Gastroesophageal sphincter (tissue), 4 donors: ENCODE results near the gene GHRL. TPM values are rescaled to one million over a fixed set of nuclear protein-coding genes. Genes with fewer than 3 reads are reported as not detected.

Experiments used
- ATAC-seq: fragments of 150-250 bp; one replicate; pipeline ENCODE4 v1.9.1; 2016; ENCODE audit warnings: mild to moderate bottlenecking, moderate library complexity
- H3K27ac ChIP-seq, 4 donors: fragments of 200-600 bp; sonication (generic) in 3 of 4; 1 replicate in 3 of 4; 2 replicates in 1 of 4; pipeline ENCODE4 v1.5.1; 2016 to 2019
- H3K27me3 ChIP-seq: fragments of 200-600 bp; sonication (generic); one replicate; pipeline ENCODE4 v1.5.1; 2019
- H3K36me3 ChIP-seq, 2 donors: fragments of 200-600 bp; sonication (generic); one replicate each; pipeline ENCODE4 v1.5.1; 2019; ENCODE audit warnings: control low read depth in 1 of 2
- H3K4me1 ChIP-seq, 3 donors: fragments of 200-600 bp; sonication (generic); 1 replicate in 2 of 3; 2 replicates in 1 of 3; pipeline ENCODE4 v1.5.1; 2016 to 2019; ENCODE audit warnings: control low read depth in 2 of 3
- H3K4me3 ChIP-seq, 2 donors: fragments of 200-600 bp; sonication (generic); one replicate each; pipeline ENCODE4 v1.5.1; 2019; ENCODE audit warnings: mild to moderate bottlenecking in 1 of 2, moderate library complexity in 1 of 2
- H3K9me3 ChIP-seq, 3 donors: fragments of 200-600 bp; sonication (generic); one replicate each; pipeline ENCODE4 v1.5.1; 2017 to 2019; ENCODE audit warnings: control low read depth in 2 of 3
- EP300 ChIP-seq: sonication (generic); formaldehyde crosslinking; IDR thresholded peaks from one replicate; pipeline ENCODE4 v1.6.1; 2017; ENCODE audit warnings: antibody characterized with exemption, mild to moderate bottlenecking
- POLR2A ChIP-seq, 2 donors: fragments of 450-650 bp; IDR thresholded peaks; one replicate each; pipeline ENCODE4 v1.6.1; 2017; ENCODE audit warnings: antibody characterized with exemption in 2 of 2, mild to moderate bottlenecking in 2 of 2, moderate library complexity in 1 of 2
- POLR2AphosphoS5 ChIP-seq: sonication (generic); formaldehyde crosslinking; IDR thresholded peaks from one replicate; pipeline ENCODE4 v1.6.1; 2017; ENCODE audit warnings: antibody characterized with exemption
- WGBS, 2 donors: methylation state at CpG; one replicate each; pipeline ENCODE4 v1.1.5; 2018; ENCODE audit warnings: low coverage in 1 of 2; 5-methylcytosine and 5-hydroxymethylcytosine counted together
- small RNA-seq, 4 donors: library from RNA; depleted of rRNA; stranded (forward); fragments of <200 nt; gene quantifications; one replicate each; pipeline ENCODE3, GENCODE V24; 2016
- total RNA-seq, 4 donors: library from RNA; depleted of rRNA; stranded (reverse); fragments of >200 nt; gene quantifications; one replicate each; pipeline ENCODE4 v1.1.0, GENCODE V29; 2016
- TF ChIP-seq, protein P1 (sequence below), 4 experiments: fragments of 200-600 bp in 2 of 4; fragments of 450-650 bp in 2 of 4; sonication (generic) in 1 of 4; IDR thresholded peaks; one replicate each; pipeline ENCODE4 v1.5.1; 2017 to 2019; ENCODE audit warnings: antibody characterized with exemption in 4 of 4, mild to moderate bottlenecking in 2 of 4, moderate library complexity in 2 of 4

Gene GHRL
- total RNA-seq, 4 donors from 2014 or later = 0.47 to 3.2 TPM; not detected in 2

DNA sequence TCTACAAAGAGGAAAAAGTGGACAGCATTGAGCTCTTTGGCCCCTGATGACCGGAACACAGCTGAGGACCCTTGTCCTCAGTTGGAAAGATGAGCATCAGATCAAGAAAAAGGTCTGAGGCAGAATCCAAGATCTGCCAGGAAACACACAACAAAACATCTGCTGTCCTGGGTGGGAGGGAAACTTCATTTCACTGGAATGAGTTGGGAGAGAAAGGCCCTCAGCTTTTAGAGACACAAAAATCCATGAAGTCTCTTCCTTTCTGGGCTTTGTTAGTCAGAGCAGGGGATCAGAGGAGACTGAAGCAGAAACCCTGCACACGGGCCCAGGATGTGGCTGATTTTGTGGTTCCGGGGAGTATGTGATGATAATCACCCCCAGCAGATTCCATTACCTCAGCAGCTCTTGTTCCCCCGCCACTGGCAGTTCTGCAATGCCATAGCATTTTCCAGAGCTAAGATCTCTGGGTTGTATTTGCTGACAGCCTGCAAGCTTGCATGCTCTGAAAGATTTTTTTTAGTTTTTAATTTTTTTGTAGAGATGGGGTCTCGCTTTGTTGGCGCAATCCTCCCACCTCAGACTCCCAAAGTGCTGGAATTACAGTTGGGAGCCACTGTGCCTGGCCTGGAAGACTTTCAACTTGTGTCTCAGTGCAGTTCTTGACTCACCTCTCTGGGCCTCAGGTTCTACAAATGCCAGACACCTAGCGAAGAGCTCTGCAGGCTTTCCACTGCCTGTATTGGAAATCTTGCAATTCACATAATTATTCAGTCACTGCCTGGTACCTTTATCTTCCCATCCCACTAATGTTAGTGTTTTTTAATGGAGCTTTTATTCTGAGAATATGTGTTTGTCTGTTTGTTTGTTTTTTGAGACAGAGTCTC lies 50.3 kb downstream of the GHRL start:
- Histone ChIP-seq H3K27me3 (no peaks in the 10 kb centered on the region), H3K9me3 (peaks cover 0 to 16% (median 0%) of the 10 kb centered on the region in 3 donors), H3K4me1 (peaks cover 0 to 1% (median 0%) of the 10 kb centered on the region in 3 donors), H3K36me3 (peaks cover 0 to 29% of the 10 kb centered on the region in 2 donors), H3K27ac (no peak overlapping the region), H3K4me3 (no peak overlapping the region)
- ATAC-seq = no peak
- 74 to 78% methylated on average over 6 to 7 of the region's 7 CpGs for WGBS, 2 donors
- TF ChIP-seq EP300 = no peak
- no peak for TF ChIP-seq POLR2AphosphoS5
- TF ChIP-seq POLR2A (IDR thresholded peaks at IDR 0.05) = no peak

DNA sequence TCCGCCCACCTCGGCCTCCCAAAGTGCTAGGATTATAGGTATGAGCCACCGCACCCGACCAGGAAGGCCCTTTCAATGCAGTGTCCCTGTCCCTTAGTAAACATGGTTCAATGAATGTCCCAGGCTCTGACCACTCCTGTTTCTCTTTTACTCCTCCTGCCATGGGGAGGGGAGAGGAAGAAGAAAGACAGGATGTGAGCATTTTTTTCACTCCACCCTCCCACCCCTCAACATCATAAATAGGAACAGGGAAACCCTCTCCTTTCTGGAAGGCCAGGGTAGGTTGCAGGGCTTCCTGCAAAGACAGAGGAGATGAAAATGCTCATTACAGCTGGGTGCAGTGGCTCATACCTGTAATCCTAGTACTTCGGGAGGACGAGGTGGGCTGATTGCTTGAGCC lies 51.9 kb downstream of the GHRL start:
- no peak overlapping the region for H3K4me3 ChIP-seq
- TF ChIP-seq, protein P1, sequence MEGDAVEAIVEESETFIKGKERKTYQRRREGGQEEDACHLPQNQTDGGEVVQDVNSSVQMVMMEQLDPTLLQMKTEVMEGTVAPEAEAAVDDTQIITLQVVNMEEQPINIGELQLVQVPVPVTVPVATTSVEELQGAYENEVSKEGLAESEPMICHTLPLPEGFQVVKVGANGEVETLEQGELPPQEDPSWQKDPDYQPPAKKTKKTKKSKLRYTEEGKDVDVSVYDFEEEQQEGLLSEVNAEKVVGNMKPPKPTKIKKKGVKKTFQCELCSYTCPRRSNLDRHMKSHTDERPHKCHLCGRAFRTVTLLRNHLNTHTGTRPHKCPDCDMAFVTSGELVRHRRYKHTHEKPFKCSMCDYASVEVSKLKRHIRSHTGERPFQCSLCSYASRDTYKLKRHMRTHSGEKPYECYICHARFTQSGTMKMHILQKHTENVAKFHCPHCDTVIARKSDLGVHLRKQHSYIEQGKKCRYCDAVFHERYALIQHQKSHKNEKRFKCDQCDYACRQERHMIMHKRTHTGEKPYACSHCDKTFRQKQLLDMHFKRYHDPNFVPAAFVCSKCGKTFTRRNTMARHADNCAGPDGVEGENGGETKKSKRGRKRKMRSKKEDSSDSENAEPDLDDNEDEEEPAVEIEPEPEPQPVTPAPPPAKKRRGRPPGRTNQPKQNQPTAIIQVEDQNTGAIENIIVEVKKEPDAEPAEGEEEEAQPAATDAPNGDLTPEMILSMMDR (IDR thresholded peaks at IDR 0.05) = no peak
- no peak for TF ChIP-seq POLR2AphosphoS5
- TF ChIP-seq EP300 = no peak
- no peak for TF ChIP-seq POLR2A (IDR thresholded peaks at IDR 0.05)
- H3K9me3 ChIP-seq = peaks cover 0 to 15% (median 0%) of the 10 kb centered on the region in 3 donors
- no peak for ATAC-seq
- 67 to 100% methylated on average over 2 to 3 of the region's 6 CpGs for WGBS, 2 donors
- no peak overlapping the region for H3K27ac ChIP-seq
- H3K27me3 ChIP-seq = no peaks in the 10 kb centered on the region
- no peaks in the 10 kb centered on the region for H3K4me1 ChIP-seq
- peaks cover 0 to 44% of the 10 kb centered on the region in 2 donors for H3K36me3 ChIP-seq

DNA sequence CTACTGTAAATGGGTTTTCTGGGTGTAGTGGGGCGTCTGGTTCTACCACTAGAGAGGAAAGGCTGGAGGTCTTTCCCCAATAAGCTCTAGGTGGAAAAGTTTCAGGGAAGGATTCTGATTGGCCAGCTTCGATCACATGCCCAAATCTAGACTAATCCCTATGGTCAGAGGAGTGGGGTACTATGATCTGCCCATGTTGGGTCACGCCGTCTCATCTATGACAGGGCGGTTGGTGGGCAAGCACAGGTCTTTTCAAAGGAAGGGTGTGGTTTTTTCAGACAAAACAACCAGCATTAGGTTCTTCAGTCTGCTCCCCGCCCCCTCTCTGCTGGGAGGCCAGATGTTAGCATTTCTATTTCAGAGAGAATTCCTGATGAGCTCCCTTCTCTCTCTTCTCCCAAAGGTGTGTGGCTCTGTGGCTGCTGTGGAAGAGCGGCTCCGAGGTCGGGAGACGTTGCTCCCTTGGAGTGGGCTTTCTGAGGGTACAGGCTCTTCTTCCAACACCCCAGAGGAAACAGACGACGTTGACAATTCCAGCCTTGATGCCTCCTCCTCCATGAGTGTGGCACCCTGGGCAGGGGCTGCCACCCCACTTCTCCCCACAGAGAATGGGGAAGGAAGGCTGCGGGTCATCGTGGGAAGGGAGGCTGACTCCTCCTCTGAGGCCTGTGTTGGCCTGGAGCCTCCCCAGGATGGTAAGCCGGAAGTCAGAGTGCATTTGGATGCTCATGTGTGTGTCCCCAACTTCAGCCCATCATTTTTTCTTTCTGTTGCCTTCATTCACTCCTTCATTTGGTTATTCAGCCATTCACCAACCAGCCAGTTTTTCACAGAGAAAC lies 54.2 kb downstream of the GHRL start:
- no peak for ATAC-seq
- no peaks in the 10 kb centered on the region for H3K4me1 ChIP-seq
- 84 to 92% methylated on average over 2 to 5 of the region's 15 CpGs for WGBS, 2 donors

More for the DNA sequence above, 54.2 kb downstream of the GHRL start:
- H3K4me3 ChIP-seq = no peak overlapping the region
- H3K27me3 ChIP-seq = no peaks in the 10 kb centered on the region
- H3K36me3 ChIP-seq = peaks cover 0 to 61% of the 10 kb centered on the region in 2 donors
- TF ChIP-seq POLR2A (IDR thresholded peaks at IDR 0.05) (no peak), POLR2AphosphoS5 (no peak), EP300 (no peak)
- TF ChIP-seq, protein P1 (IDR thresholded peaks at IDR 0.05) = no peak
- H3K9me3 ChIP-seq = no peaks in the 10 kb centered on the region
- no peak overlapping the region for H3K27ac ChIP-seq

Small RNA genes within 50 kb of the gene (small RNA-seq; reads per million reads assigned to genes)
- gene MIR378B = 0 to 0.27 (median 0.19) reads per million in 4 donors
- 0 reads per million in 4 donors for gene RF02126

Other genes with a start within 250 kb of the GHRL start
- gene FANCD2OS, start 184.7 kb downstream of the GHRL start, total RNA-seq = under 1 TPM in 1 of 4 donors, not detected in 3; 0.77 TPM
- 100 to 1,000 TPM; 121 to 155 (median 139) TPM for gene BRK1, start 177.3 kb downstream of the GHRL start, total RNA-seq
- 10 to 100 TPM; 24.5 to 31.9 (median 27.7) TPM for gene VHL, start 151.2 kb downstream of the GHRL start, total RNA-seq
- 1 to 10 TPM; 2.2 to 4.4 (median 3.3) TPM for gene IRAK2, start 128.0 kb downstream of the GHRL start, total RNA-seq
- 10 to 100 TPM in 3 of 4 donors, 1 to 10 TPM in 1; 10.0 to 28.4 (median 22.6) TPM for gene TATDN2, start 44.5 kb downstream of the GHRL start, total RNA-seq
- 10 to 100 TPM; 58.5 to 85.9 (median 76.9) TPM for gene SEC13, start 28.2 kb upstream of the GHRL start, total RNA-seq
- under 1 TPM in 3 of 4 donors, not detected in 1; 0.13 to 0.30 (median 0.27) TPM for gene ATP2B2, start 212.6 kb upstream of the GHRL start, total RNA-seq